NCI-H2029 treated with DMSO at 0.1 percent for 48 hours (cell line): Measurements from ENCODE around the gene COPS4.
"Not testable (repeated sequence)": the region's sequence is repeated elsewhere in the genome, so short reads cannot be mapped to it uniquely, and the experiment has no call there.

ENCODE experiments used
- DNase-seq: peaks from one replicate; lab custom pipeline; 2025; lab: John Stamatoyannopoulos, UW

COPS4 gene

GRCh38 chr4:83083925-83084475 is 49.0 kb downstream of the COPS4 start:
- no peak for DNase-seq

GRCh38 chr4:83084956-83085355 is 50.0 kb downstream of the COPS4 start:
- DNase-seq: not testable (repeated sequence)

- no peak for DNase-seq
Measured at GRCh38 chr4:83089410-83090157, 54.6 kb downstream of the COPS4 start.

GRCh38 chr4:83093060-83093640 is 58.2 kb downstream of the COPS4 start:
- no peak for DNase-seq

- DNase-seq: no peak
Measured at GRCh38 chr4:83096397-83096796, 61.4 kb downstream of the COPS4 start.

GRCh38 chr4:83104991-83105390 is 70.0 kb downstream of the COPS4 start:
- DNase-seq: no peak

GRCh38 chr4:83107631-83108030 is 72.6 kb downstream of the COPS4 start:
- no peak for DNase-seq

- no peak for DNase-seq
Measured at GRCh38 chr4:83108101-83108861, 73.3 kb downstream of the COPS4 start.

- peak; percentile 30 for DNase-seq
Measured at GRCh38 chr4:83109480-83110222, 74.7 kb downstream of the COPS4 start.

GRCh38 chr4:83110223-83110945 is 75.4 kb downstream of the COPS4 start:
- DNase-seq: peak; percentile 80

- DNase-seq: peak; percentile 63
Measured at GRCh38 chr4:83110970-83111750, 76.2 kb downstream of the COPS4 start.

- DNase-seq: not testable (repeated sequence)
Measured at GRCh38 chr4:83111751-83112141, 76.8 kb downstream of the COPS4 start.

GRCh38 chr4:83112231-83112630 is 77.2 kb downstream of the COPS4 start:
- peak; percentile 49 for DNase-seq

GRCh38 chr4:83112678-83113428 is 77.9 kb downstream of the COPS4 start:
- peak; percentile 87 for DNase-seq

- peak; percentile 77 for DNase-seq
Measured at GRCh38 chr4:83113429-83113786, 78.4 kb downstream of the COPS4 start.

- peak; percentile 89 for DNase-seq
Measured at GRCh38 chr4:83114576-83114975, 79.6 kb downstream of the COPS4 start, which contains the start of gene PLAC8. PLAC8 (minus strand) TSS chr4:83114729; CDS start chr4:83107921, 6,808 bp downstream.

GRCh38 chr4:83115000-83115399 is 80.0 kb downstream of the COPS4 start:
- no peak for DNase-seq

- DNase-seq: no peak
Measured at GRCh38 chr4:83115656-83116285, 80.8 kb downstream of the COPS4 start.

GRCh38 chr4:83118869-83119268 is 83.9 kb downstream of the COPS4 start:
- DNase-seq: no peak
